Kidney (tissue), 14 donors: ENCODE results near the gene CEBPA. TPM values are rescaled to one million over a fixed set of nuclear protein-coding genes. Genes with fewer than 3 reads are reported as not detected.

ENCODE experiments used
- DNase-seq, 5 donors: peaks; one replicate each; pipeline ENCODE4 v3.0.0-alpha.2; 2013 to 2020
- FAIRE-seq: peaks from 2 replicates; lab custom pipeline; 2012; peaks lifted over from hg19 to GRCh38; lab: Jason Lieb, UNC
- H3K27ac ChIP-seq, 2 donors: one replicate each; pipeline ENCODE4 v1.7.0; 2013; ENCODE audit warnings: low read depth in 2 of 2, low read length in 2 of 2, inconsistent platforms in 1 of 2
- H3K27me3 ChIP-seq: one replicate; pipeline ENCODE4 v1.7.1; 2013; ENCODE audit warnings: low read length, inconsistent platforms; ENCODE audit not compliant: control insufficient read depth, insufficient read depth
- H3K36me3 ChIP-seq, 3 donors: one replicate each; pipeline versions ENCODE4 v1.7.0 to v1.7.1; 2013; ENCODE audit warnings: low read length in 3 of 3, control low read depth in 1 of 3, inconsistent platforms in 1 of 3; ENCODE audit not compliant: insufficient read depth in 3 of 3, control insufficient read depth in 2 of 3
- H3K4me1 ChIP-seq, 3 donors: one replicate each; pipeline versions ENCODE4 v1.7.0 to v1.7.1; 2013; ENCODE audit warnings: low read length in 3 of 3, inconsistent platforms in 1 of 3, low read depth in 1 of 3; ENCODE audit not compliant: control insufficient read depth in 2 of 3, insufficient read depth in 2 of 3
- H3K4me3 ChIP-seq, 3 donors: one replicate each; pipeline versions ENCODE4 v1.7.0 to v1.8.1; 2013; ENCODE audit warnings: low read length in 3 of 3, control low read depth in 1 of 3, inconsistent platforms in 1 of 3
- H3K9ac ChIP-seq, 3 donors: one replicate each; pipeline versions ENCODE4 v1.7.0 to v1.7.1; 2013; ENCODE audit warnings: low read length in 3 of 3, control low read depth in 1 of 3, inconsistent platforms in 1 of 3
- H3K9me3 ChIP-seq, 3 donors: one replicate each; pipeline versions ENCODE4 v1.7.0 to v1.7.1; 2013; ENCODE audit warnings: low read length in 3 of 3, control low read depth in 1 of 3, inconsistent platforms in 1 of 3; ENCODE audit not compliant: control insufficient read depth in 2 of 3, insufficient read depth in 1 of 3
- CTCF ChIP-seq: IDR thresholded peaks from 3 replicates; pipeline ENCODE4 v1.5.1; 2012; ENCODE audit warnings: mild to moderate bottlenecking, moderate library complexity, borderline replicate concordance; ENCODE audit not compliant: insufficient read depth; ENCODE audit errors: extremely low read depth
- intact Hi-C: fragments of 100-400 bp; cut with DNase I; formaldehyde crosslinking; loops from one replicate; pipeline ENCODE4 v1.11.1; 2022
- polyA plus RNA-seq: library from polyadenylated mRNA; stranded (reverse); fragments of 350-450 nt; fragmentation: Illumina TruSeq; extraction: RNeasy Lipid Tissue Mini Kit (QIAGEN cat#74804); gene quantifications from one replicate; pipeline ENCODE4 v1.2.3, GENCODE V29; 2014; ENCODE audit warnings: low read depth, low replicate concordance; ENCODE audit not compliant: insufficient read depth
- total RNA-seq: library from RNA; stranded (reverse); fragmentation: NEBNext Ultra II Directional; extraction: Animal tissue kit (Norgen Biotek cat#: 25700); gene quantifications from one replicate; pipeline ENCODE4 v1.2.1, GENCODE V29; 2021
- donor health status: control.
- donor health status: control.
- donor health status: control.
- donor health status: control.
- donor health status: control.
- donor health status: DM: yes; HTN: yes; CAD: no.
- donor health status: Normal renal cell carcinoma (clear cell type).

Gene CEBPA
- total and polyA plus RNA-seq, 2 donors from 2014 or later, result 6.6 to 7.1 TPM

DNA sequence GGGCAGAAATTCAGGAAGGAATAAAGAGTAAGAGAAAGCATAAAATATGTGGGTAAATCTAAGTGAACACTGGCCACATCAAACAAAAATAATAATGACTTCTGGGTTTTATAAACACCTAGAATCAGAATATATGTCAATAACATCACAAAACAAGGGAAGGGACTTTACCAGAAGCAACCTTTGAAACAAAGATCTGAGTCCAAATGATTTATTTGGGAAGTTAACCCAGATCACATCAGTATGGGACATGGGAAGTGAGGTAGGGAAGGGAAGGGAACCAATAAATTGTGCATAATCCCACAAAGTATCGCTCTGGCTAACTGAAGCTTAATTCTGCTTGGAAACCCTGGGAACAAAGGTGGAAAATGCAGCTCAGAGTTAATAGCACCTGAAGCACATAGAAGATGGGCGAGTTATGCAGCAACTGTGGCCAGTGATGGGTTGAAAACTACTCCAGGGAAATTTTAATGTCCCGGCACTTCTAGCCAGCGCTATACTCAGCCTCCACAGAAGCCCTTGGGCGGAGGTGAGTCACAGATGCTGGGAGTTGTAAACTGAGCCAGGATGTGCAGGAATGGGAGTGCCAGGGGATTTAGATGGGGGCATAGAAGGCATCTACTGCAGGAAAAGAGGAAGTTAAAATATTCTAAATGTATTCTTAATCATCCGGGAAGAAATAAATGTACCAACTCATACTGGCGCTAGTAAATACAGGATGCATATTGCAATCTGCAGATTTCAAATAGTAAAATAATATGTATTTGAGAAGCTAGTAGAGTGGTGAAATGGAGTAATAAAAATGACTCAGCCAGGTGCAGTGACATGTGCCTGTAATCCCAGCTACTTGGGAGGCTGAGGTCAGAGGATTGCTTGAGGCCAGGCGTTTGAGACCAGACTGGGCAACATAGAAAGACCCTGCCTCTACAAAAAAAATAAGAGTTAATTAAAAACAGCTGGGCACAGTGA lies 37.0 kb upstream of the CEBPA start:
- FAIRE-seq (no peak), DNase-seq (no peak)
- Histone ChIP-seq H3K4me3 (no peak overlapping the region), H3K9ac (no peak overlapping the region), H3K27ac (no peak overlapping the region), H3K9me3 (no peaks in the 10 kb centered on the region), H3K36me3 (no peaks in the 10 kb centered on the region), H3K27me3 (no peaks in the 10 kb centered on the region), H3K4me1 (no peaks in the 10 kb centered on the region)
- no peak for TF ChIP-seq CTCF
- intact Hi-C loops, result no loop called here

DNA sequence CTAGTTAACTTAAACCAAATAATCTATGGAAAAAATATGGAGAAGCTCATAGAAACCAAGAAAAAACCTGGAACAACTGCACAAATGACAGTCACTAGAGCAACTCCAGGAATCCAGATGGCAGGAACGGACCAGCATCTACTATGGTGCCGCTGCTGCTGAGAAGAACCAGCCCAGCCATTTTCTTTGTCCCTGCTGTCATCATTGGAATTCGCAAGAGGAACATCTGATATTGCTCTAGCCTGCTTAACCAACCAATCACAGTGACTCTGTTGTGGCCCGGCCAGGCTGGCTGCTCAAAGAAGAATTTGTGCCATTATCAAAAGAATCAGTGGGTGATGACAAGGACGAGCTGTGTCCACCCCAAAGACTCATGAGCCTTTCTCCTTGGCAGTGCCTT lies 33.1 kb upstream of the CEBPA start:
- no peak for FAIRE-seq

GRCh38 chr19:33334271-33334670 lies 31.9 kb upstream of the CEBPA start:
- no peak overlapping the region for H3K4me3 ChIP-seq
- no peaks in the 10 kb centered on the region for H3K9me3 ChIP-seq
- intact Hi-C loops, result no loop called here
- no peak overlapping the region for H3K27ac ChIP-seq
- no peaks in the 10 kb centered on the region for H3K27me3 ChIP-seq
- TF ChIP-seq CTCF, result no peak
- no peaks in the 10 kb centered on the region for H3K36me3 ChIP-seq
- no peak for DNase-seq
- H3K9ac ChIP-seq, result no peak overlapping the region
- FAIRE-seq, result no peak
- no peaks in the 10 kb centered on the region for H3K4me1 ChIP-seq

More for the DNA sequence above, 33.1 kb upstream of the CEBPA start:
- DNase-seq, result no peak
- intact Hi-C loops, result no loop called here
- no peak for TF ChIP-seq CTCF
- Histone ChIP-seq H3K27ac (no peak overlapping the region), H3K27me3 (no peaks in the 10 kb centered on the region), H3K4me3 (no peak overlapping the region), H3K4me1 (no peaks in the 10 kb centered on the region), H3K9me3 (no peaks in the 10 kb centered on the region), H3K36me3 (no peaks in the 10 kb centered on the region), H3K9ac (no peak overlapping the region)
